Naive thymus-derived CD4-positive, alpha-beta T cell (primary cell): ENCODE data around the gene PHTF1. TPM values are rescaled to one million over a fixed set of nuclear protein-coding genes. Genes with fewer than 3 reads are reported as not detected.

Experiments used
- ATAC-seq: fragments of 150-1000 bp; cut with Tn5 transposase; 2 replicates; pipeline ENCODE4 v1.10.0; 2021; ENCODE audit warnings: mild to moderate bottlenecking, moderate library complexity
- CTCF ChIA-PET: fragments of 350-600 bp; sonication (Branson Sonifier 250); formaldehyde crosslinking; loops from one replicate; lab custom pipeline; 2021; ENCODE audit warnings: antibody characterized with exemption; lab: Charles Lee
- POLR2A ChIA-PET: fragments of 350-600 bp; sonication (Branson Sonifier 250); formaldehyde crosslinking; loops from one replicate; lab custom pipeline; 2021; ENCODE audit warnings: antibody characterized with exemption, inconsistent platforms; lab: Charles Lee
- DNase-seq, 9 donors: peaks; one replicate each; pipeline versions ENCODE4 v3.0.0 to v3.0.0-alpha.2; 2020 to 2022; ENCODE audit warnings: mixed read lengths in 1 of 9
- H3K27ac ChIP-seq: one replicate; pipeline ENCODE4 v1.7.0; 2013; ENCODE audit warnings: mild to moderate bottlenecking, low read depth, low read length, moderate library complexity
- H3K27me3 ChIP-seq, 2 donors: one replicate each; pipeline ENCODE4 v1.7.0; 2013; ENCODE audit warnings: low read length in 2 of 2, mild to moderate bottlenecking in 2 of 2, moderate library complexity in 2 of 2; ENCODE audit not compliant: control insufficient read depth in 2 of 2, insufficient read depth in 2 of 2
- H3K36me3 ChIP-seq, 3 experiments: 1 replicate in 2 of 3; 2 replicates in 1 of 3; pipeline ENCODE4 v1.7.0; 2013; ENCODE audit warnings: low read length in 3 of 3, mild to moderate bottlenecking in 3 of 3, moderate library complexity in 1 of 3; ENCODE audit not compliant: insufficient read depth in 3 of 3, control insufficient read depth in 2 of 3
- H3K4me1 ChIP-seq, 2 donors: one replicate each; pipeline ENCODE4 v1.7.0; 2013; ENCODE audit warnings: low read length in 2 of 2, mild to moderate bottlenecking in 2 of 2, moderate library complexity in 1 of 2; ENCODE audit not compliant: control insufficient read depth in 2 of 2, insufficient read depth in 2 of 2
- H3K4me3 ChIP-seq: 2 replicates; pipeline ENCODE4 v1.7.0; 2013; ENCODE audit warnings: mild to moderate bottlenecking, low read length
- H3K9me3 ChIP-seq, 3 experiments: 1 replicate in 2 of 3; 2 replicates in 1 of 3; pipeline ENCODE4 v1.7.0; 2013; ENCODE audit warnings: low read length in 3 of 3; ENCODE audit not compliant: control insufficient read depth in 2 of 3
- H3K27ac Mint-ChIP-seq, 9 donors: one replicate each; pipeline ENCODE4 v1.8.0; 2020 to 2022; ENCODE audit warnings: mixed read lengths in 9 of 9, mild to moderate bottlenecking in 8 of 9, moderate library complexity in 5 of 9, inconsistent platforms in 2 of 9
- H3K27me3 Mint-ChIP-seq, 5 donors: one replicate each; pipeline ENCODE4 v1.8.0; 2021 to 2022; ENCODE audit warnings: mixed read lengths in 5 of 5, mild to moderate bottlenecking in 1 of 5
- H3K36me3 Mint-ChIP-seq, 5 donors: one replicate each; pipeline ENCODE4 v1.8.0; 2020 to 2022; ENCODE audit warnings: mixed read lengths in 5 of 5, mild to moderate bottlenecking in 3 of 5, inconsistent platforms in 1 of 5
- H3K4me1 Mint-ChIP-seq, 7 donors: one replicate each; pipeline ENCODE4 v1.8.0; 2020 to 2022; ENCODE audit warnings: mixed read lengths in 7 of 7, mild to moderate bottlenecking in 3 of 7, inconsistent platforms in 1 of 7
- H3K4me3 Mint-ChIP-seq, 10 donors: one replicate each; pipeline ENCODE4 v1.8.0; 2020 to 2022; ENCODE audit warnings: mild to moderate bottlenecking in 10 of 10, mixed read lengths in 10 of 10, moderate library complexity in 6 of 10, inconsistent platforms in 2 of 10
- H3K9me3 Mint-ChIP-seq, 11 donors: one replicate each; pipeline ENCODE4 v1.8.0; 2020 to 2022; ENCODE audit warnings: mixed read lengths in 11 of 11, mild to moderate bottlenecking in 4 of 11, inconsistent platforms in 1 of 11, moderate library complexity in 1 of 11
- intact Hi-C, 2 donors: fragments of 100-400 bp; cut with micrococcal nuclease; formaldehyde crosslinking; loops; one replicate each; pipeline ENCODE4 v1.15.1; 2023
- polyA plus RNA-seq, 2 donors: library from polyadenylated mRNA; unstranded; fragments of 300-500 nt; fragmentation: Illumina TruSeq; gene quantifications; one replicate each; pipeline ENCODE4 v1.2.3, GENCODE V29; 2021
- total RNA-seq, 6 experiments: library from RNA in 5 of 6; stranded (reverse) in 5 of 6; gene quantifications; 1 replicate in 5 of 6; 2 replicates in 1 of 6; pipeline ENCODE4 v1.2.3 and lab custom pipeline; 2021 to 2026

Gene PHTF1
- total and polyA plus RNA-seq, 7 experiments from 2014 or later, result 1.4 to 21.0 (median 2.5) TPM

DNA sequence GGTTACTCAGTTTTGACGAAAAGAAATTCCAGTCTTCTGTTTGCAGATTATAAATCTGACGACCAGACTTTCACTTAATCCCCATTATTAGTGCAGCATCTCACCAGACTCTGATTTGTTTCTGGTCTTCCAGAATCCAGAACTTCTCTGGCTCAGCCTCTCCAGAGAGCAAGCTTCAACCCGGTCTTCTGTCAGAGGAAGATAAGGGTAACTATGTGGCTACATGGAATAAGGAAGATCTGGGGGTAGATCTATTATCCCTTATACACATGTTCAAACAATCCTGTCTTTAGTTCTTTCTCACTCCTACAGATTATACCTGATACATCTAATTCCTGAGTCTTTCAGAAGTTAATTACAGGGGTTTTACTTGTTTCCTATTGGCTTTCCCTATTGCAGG is 9.9 kb downstream of the PHTF1 start:
- ChIA-PET POLR2A (no interaction called here), CTCF (interaction anchor here (1.3 kb wide), 1 partner anchor 11 kb away, joined by 3 read pairs; no protein-coding TSS in a partner anchor)
- intact Hi-C loops, result no loop called here
- Histone ChIP-seq H3K27ac (no peak overlapping the region), H3K36me3 (no peaks in the 10 kb centered on the region), H3K4me3 (no peak overlapping the region), H3K9me3 (no peaks in the 10 kb centered on the region), H3K4me1 (no peaks in the 10 kb centered on the region), H3K27me3 (no peaks in the 10 kb centered on the region)
- H3K27me3 Mint-ChIP-seq, result no peaks in the 10 kb centered on the region
- peaks cover 0 to 11% (median 0%) of the 10 kb centered on the region in 7 donors for H3K4me1 Mint-ChIP-seq
- no peak for DNase-seq
- no peak overlapping the region for H3K27ac Mint-ChIP-seq
- no peak overlapping the region for H3K4me3 Mint-ChIP-seq
- peaks cover 0 to 14% (median 0%) of the 10 kb centered on the region in 5 donors for H3K36me3 Mint-ChIP-seq
- H3K9me3 Mint-ChIP-seq, result no peaks in the 10 kb centered on the region
- no peak for ATAC-seq

- Mint-ChIP-seq H3K36me3 (peaks cover 0 to 19% (median 0%) of the 10 kb centered on the region in 5 donors), H3K4me1 (peaks cover 0 to 18% (median 0%) of the 10 kb centered on the region in 7 donors), H3K27me3 (no peaks in the 10 kb centered on the region), H3K4me3 (no peak overlapping the region), H3K27ac (no peak overlapping the region), H3K9me3 (no peaks in the 10 kb centered on the region)
- ATAC-seq, result no peak
- no peak for DNase-seq
- Histone ChIP-seq H3K9me3 (no peaks in the 10 kb centered on the region), H3K4me3 (no peak overlapping the region), H3K27me3 (no peaks in the 10 kb centered on the region), H3K4me1 (no peaks in the 10 kb centered on the region), H3K36me3 (no peaks in the 10 kb centered on the region), H3K27ac (no peak overlapping the region)
- intact Hi-C loops, result no loop called here
- POLR2A ChIA-PET, result no interaction called here
- CTCF ChIA-PET, result no interaction called here
Observed at GRCh38 chr1:113747376-113747775, 11.9 kb downstream of the PHTF1 start.

GRCh38 chr1:113745425-113745824 is 13.9 kb downstream of the PHTF1 start:
- Mint-ChIP-seq H3K4me1 (peaks cover 0 to 23% (median 0%) of the 10 kb centered on the region in 7 donors), H3K4me3 (no peak overlapping the region), H3K36me3 (peaks cover 0 to 24% (median 0%) of the 10 kb centered on the region in 5 donors), H3K27me3 (no peaks in the 10 kb centered on the region), H3K9me3 (no peaks in the 10 kb centered on the region), H3K27ac (no peak overlapping the region)
- no peak overlapping the region for H3K4me3 ChIP-seq
- H3K4me1 ChIP-seq, result no peaks in the 10 kb centered on the region
- ChIA-PET CTCF (no interaction called here), POLR2A (interaction anchor here (0.8 kb wide), 1 partner anchor 15 kb away, joined by 3 read pairs; no protein-coding TSS in a partner anchor)
- H3K27me3 ChIP-seq, result no peaks in the 10 kb centered on the region
- no peak overlapping the region for H3K27ac ChIP-seq
- no peaks in the 10 kb centered on the region for H3K9me3 ChIP-seq
- no peaks in the 10 kb centered on the region for H3K36me3 ChIP-seq
- DNase-seq, result no peak
- ATAC-seq, result no peak
- intact Hi-C loops, result no loop called here

DNA sequence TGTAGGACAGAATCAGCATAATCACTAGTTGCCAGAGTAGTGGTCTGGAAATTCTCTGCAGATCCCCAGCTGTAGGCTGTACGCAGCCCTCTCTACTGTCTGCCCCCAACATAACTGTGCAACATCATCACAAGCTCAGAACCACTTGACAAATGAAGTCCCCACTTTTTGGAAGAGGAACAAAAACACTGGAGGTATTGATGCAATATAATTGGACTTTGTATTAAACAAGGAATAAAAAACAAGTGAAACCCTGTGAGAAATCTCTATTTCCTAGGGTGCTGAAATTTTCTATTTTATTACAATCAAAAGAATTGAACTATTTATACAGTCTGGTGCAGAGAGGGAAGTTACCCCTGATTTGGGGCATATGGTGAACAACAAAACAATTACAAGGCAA is 15.2 kb downstream of the PHTF1 start:
- Histone ChIP-seq H3K9me3 (no peaks in the 10 kb centered on the region), H3K36me3 (no peaks in the 10 kb centered on the region), H3K4me3 (no peak overlapping the region), H3K4me1 (no peaks in the 10 kb centered on the region), H3K27ac (no peak overlapping the region), H3K27me3 (no peaks in the 10 kb centered on the region)
- Mint-ChIP-seq H3K9me3 (peaks cover 0 to 1% (median 0%) of the 10 kb centered on the region in 11 donors), H3K4me3 (no peak overlapping the region), H3K4me1 (peaks cover 0 to 20% (median 0%) of the 10 kb centered on the region in 7 donors), H3K36me3 (peaks cover 0 to 20% (median 0%) of the 10 kb centered on the region in 5 donors), H3K27me3 (no peaks in the 10 kb centered on the region), H3K27ac (no peak overlapping the region)
- ChIA-PET POLR2A (no interaction called here), CTCF (no interaction called here)
- DNase-seq (no peak), ATAC-seq (no peak)
- intact Hi-C loops, result no loop called here

DNA sequence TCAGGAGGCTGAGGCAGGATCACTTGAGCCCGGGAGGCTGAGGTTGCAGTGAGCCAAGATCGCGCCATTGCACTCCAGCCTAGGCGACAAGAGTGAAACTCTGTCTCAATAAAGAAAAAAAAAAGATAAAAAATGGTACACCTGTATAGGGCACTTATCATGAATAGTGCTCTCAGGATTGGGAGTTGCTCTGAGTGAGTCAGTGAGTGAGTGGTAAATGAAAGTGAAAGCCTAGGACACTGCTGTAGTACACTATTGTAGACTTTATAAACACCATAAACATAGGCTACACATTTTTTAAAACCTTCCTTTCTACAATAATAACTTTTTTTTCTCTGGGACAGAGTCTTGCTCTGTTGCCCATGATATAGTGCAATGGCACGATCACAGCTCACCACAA is 16.8 kb downstream of the PHTF1 start:
- ATAC-seq, result peak; percentile 45
- H3K9me3 Mint-ChIP-seq, result peaks cover 0 to 1% (median 0%) of the 10 kb centered on the region in 11 donors
- H3K27ac Mint-ChIP-seq, result peak overlapping the region in 1 of 9 donors; percentile 87

GRCh38 chr1:113734357-113735055 is 24.8 kb downstream of the PHTF1 start:
- POLR2A ChIA-PET, result no interaction called here
- intact Hi-C loops, result no loop called here
- no peak for ATAC-seq
- Histone ChIP-seq H3K27me3 (no peaks in the 10 kb centered on the region), H3K36me3 (no peaks in the 10 kb centered on the region), H3K4me3 (no peak overlapping the region), H3K9me3 (no peaks in the 10 kb centered on the region), H3K27ac (no peak overlapping the region), H3K4me1 (no peaks in the 10 kb centered on the region)
- Mint-ChIP-seq H3K36me3 (peaks cover 0 to 20% (median 0%) of the 10 kb centered on the region in 5 donors), H3K4me1 (peaks cover 0 to 16% (median 0%) of the 10 kb centered on the region in 7 donors), H3K27me3 (no peaks in the 10 kb centered on the region), H3K4me3 (peak overlapping the region in 1 of 10 donors; percentile 52), H3K9me3 (peaks cover 0 to 1% (median 0%) of the 10 kb centered on the region in 11 donors), H3K27ac (peak overlapping the region in 2 of 9 donors; percentile 34 to 79)
- CTCF ChIA-PET, result no interaction called here
- no peak for DNase-seq

More for the DNA sequence above, 16.8 kb downstream of the PHTF1 start:
- H3K4me3 Mint-ChIP-seq, result peak overlapping the region in 1 of 10 donors; percentile 58
- no peaks in the 10 kb centered on the region for H3K27me3 Mint-ChIP-seq
- ChIA-PET CTCF (no interaction called here), POLR2A (no interaction called here)
- intact Hi-C loops, result no loop called here
- peaks cover 0 to 17% (median 0%) of the 10 kb centered on the region in 5 donors for H3K36me3 Mint-ChIP-seq
- no peak overlapping the region for H3K27ac ChIP-seq
- H3K4me1 ChIP-seq, result no peaks in the 10 kb centered on the region
- no peaks in the 10 kb centered on the region for H3K9me3 ChIP-seq
- H3K27me3 ChIP-seq, result no peaks in the 10 kb centered on the region
- H3K4me1 Mint-ChIP-seq, result peaks cover 0 to 20% (median 0%) of the 10 kb centered on the region in 7 donors
- no peaks in the 10 kb centered on the region for H3K36me3 ChIP-seq
- no peak overlapping the region for H3K4me3 ChIP-seq
- no peak for DNase-seq
